ENCODE results near the gene FAM78B.

The FAM78B gene

DNA sequence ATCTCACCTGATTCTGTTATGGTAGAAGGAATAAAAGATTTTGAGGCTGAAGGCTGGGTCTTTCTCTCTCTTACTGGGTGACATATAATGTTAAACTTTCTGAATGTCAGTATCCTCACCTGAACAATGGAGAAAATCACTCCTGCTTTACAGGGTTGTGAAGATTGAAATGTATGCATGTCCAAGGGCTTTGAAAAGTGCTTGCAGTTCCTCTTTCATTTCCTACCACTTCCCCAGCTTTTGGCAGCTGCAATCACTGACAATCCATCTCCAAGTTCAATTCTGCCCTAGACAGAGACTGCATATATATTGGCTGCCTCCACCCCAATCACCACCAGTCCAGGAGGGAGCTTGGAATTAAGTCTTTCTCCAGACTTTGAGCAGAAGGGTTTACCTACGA is 39.8 kb downstream of the FAM78B start:
- no peaks in the 10 kb centered on the region for H3K27me3 ChIP-seq (ENCODE audit: control insufficient read depth in 1 of 2, insufficient read depth in 2 of 2, low read length in 2 of 2)
- no peak overlapping the region for H3K27ac ChIP-seq (ENCODE audit: low read depth, low read length)
- H3K9ac ChIP-seq (ENCODE audit: low read depth in 1 of 2, low read length in 2 of 2) = no peak overlapping the region
- no peaks in the 10 kb centered on the region for H3K4me1 ChIP-seq (ENCODE audit: control insufficient read depth in 1 of 2, insufficient read depth in 2 of 2, low read length in 2 of 2)
- no peak overlapping the region for H3K4me3 ChIP-seq (ENCODE audit: low read depth in 1 of 2, low read length in 2 of 2)
- no peaks in the 10 kb centered on the region for H3K9me3 ChIP-seq (ENCODE audit: control insufficient read depth in 1 of 2, low read length in 2 of 2)
- no peaks in the 10 kb centered on the region for H3K36me3 ChIP-seq (ENCODE audit: control insufficient read depth in 1 of 2, insufficient read depth in 2 of 2, low read length in 2 of 2)

DNA sequence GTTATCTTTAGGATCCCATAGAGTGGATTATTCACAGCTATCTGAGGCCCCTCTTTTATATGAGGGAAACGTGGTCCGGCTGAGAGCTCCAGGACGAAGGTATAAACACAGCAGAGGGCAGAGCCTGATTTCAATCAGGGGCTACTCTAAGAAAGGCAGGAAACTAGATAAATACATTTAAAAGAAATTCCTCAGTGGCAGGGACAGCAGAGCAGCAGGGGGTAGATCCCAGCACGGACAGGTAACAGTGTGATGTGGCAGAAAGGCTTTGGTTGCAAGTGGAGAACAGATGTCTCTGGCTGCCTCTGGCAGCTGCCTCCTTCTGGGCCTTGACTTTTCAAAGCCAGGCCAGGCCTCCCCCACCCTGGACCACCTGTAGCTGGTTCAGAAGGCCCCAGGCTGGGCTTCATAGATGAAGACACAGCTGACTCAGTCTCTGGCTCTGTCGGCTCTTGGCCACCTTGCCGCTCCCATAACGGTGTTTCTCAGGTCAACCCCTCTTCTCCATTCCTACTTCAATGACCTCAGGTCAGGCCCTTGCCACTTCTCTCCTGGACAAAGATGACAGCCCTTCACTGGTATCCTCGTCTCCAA is 43.8 kb downstream of the FAM78B start:
- no peaks in the 10 kb centered on the region for H3K27me3 ChIP-seq (ENCODE audit: control insufficient read depth in 1 of 2, insufficient read depth in 2 of 2, low read length in 2 of 2)
- no peak overlapping the region for H3K27ac ChIP-seq (ENCODE audit: low read depth, low read length)
- no peak overlapping the region for H3K9ac ChIP-seq (ENCODE audit: low read depth in 1 of 2, low read length in 2 of 2)
- H3K9me3 ChIP-seq (ENCODE audit: control insufficient read depth in 1 of 2, low read length in 2 of 2) = no peaks in the 10 kb centered on the region
- no peak overlapping the region for H3K4me3 ChIP-seq (ENCODE audit: low read depth in 1 of 2, low read length in 2 of 2)
- H3K4me1 ChIP-seq (ENCODE audit: control insufficient read depth in 1 of 2, insufficient read depth in 2 of 2, low read length in 2 of 2) = no peaks in the 10 kb centered on the region
- H3K36me3 ChIP-seq (ENCODE audit: control insufficient read depth in 1 of 2, insufficient read depth in 2 of 2, low read length in 2 of 2) = no peaks in the 10 kb centered on the region

DNA sequence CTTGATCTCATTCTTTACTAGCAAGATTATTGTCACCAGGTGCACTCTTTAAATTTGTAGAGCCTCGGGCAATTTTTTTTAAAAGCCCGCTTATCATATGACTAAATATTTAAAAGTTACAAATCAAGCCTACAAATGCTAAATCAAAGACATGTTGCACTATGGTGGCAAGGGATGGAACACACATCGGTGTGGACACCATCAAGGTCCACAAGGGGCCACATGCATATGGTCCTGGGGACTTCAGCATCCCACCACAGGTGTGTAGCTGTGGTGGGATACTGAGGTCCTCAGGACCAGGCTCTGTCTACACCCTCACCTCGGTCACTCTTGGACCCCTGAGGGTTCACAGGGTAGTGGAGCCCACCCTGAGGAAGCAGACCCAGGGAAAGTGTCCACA is 45.8 kb downstream of the FAM78B start:
- Histone ChIP-seq H3K9me3 (ENCODE audit: control insufficient read depth in 1 of 2, low read length in 2 of 2) (no peaks in the 10 kb centered on the region), H3K27me3 (ENCODE audit: control insufficient read depth in 1 of 2, insufficient read depth in 2 of 2, low read length in 2 of 2) (no peaks in the 10 kb centered on the region), H3K4me3 (ENCODE audit: low read depth in 1 of 2, low read length in 2 of 2) (no peak overlapping the region), H3K36me3 (ENCODE audit: control insufficient read depth in 1 of 2, insufficient read depth in 2 of 2, low read length in 2 of 2) (no peaks in the 10 kb centered on the region), H3K4me1 (ENCODE audit: control insufficient read depth in 1 of 2, insufficient read depth in 2 of 2, low read length in 2 of 2) (no peaks in the 10 kb centered on the region), H3K9ac (ENCODE audit: low read depth in 1 of 2, low read length in 2 of 2) (no peak overlapping the region), H3K27ac (ENCODE audit: low read depth, low read length) (no peak overlapping the region)

DNA sequence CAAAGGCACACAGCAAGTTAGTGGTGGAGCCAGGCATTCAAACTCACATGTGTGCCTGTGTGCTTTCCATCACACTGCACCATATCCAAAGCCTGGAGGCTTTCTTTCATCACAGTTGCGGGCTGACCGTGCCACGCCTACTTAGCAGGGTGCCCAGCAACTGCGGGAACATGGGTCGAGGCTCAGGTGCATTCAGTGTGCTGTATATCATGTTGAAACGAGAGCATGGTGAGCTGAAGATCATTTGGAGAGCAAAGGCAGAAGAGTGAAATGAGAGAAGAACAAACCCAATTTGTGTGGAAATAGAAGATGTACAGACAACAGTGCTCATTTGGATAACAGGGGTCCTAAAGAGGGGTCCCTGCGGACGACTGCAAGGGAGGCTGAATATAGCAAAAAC is 46.5 kb downstream of the FAM78B start:
- Histone ChIP-seq H3K9me3 (ENCODE audit: control insufficient read depth in 1 of 2, low read length in 2 of 2) (no peaks in the 10 kb centered on the region), H3K4me1 (ENCODE audit: control insufficient read depth in 1 of 2, insufficient read depth in 2 of 2, low read length in 2 of 2) (no peaks in the 10 kb centered on the region), H3K27ac (ENCODE audit: low read depth, low read length) (no peak overlapping the region), H3K9ac (ENCODE audit: low read depth in 1 of 2, low read length in 2 of 2) (no peak overlapping the region), H3K27me3 (ENCODE audit: control insufficient read depth in 1 of 2, insufficient read depth in 2 of 2, low read length in 2 of 2) (no peaks in the 10 kb centered on the region), H3K36me3 (ENCODE audit: control insufficient read depth in 1 of 2, insufficient read depth in 2 of 2, low read length in 2 of 2) (no peaks in the 10 kb centered on the region), H3K4me3 (ENCODE audit: low read depth in 1 of 2, low read length in 2 of 2) (no peak overlapping the region)

DNA sequence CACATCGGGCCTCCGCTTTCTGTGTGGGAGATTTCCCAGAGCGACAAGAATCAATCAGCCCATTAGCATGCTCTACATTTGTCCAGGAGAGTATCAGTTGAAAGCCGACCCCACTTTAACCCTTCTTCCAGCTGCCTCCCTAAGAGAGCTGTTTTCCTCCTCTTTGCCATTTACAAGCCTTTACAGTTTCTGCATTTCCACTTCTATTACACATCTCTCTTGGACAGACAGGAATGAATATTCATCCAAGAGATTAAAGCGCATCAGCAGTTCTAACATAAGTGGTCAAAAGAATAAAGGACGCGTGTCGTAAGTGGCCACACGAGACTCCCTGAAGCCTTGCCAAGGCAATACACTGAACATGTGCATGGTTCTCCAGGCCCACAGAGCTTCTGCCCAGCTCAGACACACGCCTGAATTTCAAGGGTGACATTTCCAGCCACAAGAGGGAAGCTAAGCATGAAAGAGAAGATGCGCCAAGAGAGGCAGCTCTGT is 47.3 kb downstream of the FAM78B start:
- Histone ChIP-seq H3K27me3 (ENCODE audit: control insufficient read depth in 1 of 2, insufficient read depth in 2 of 2, low read length in 2 of 2) (no peaks in the 10 kb centered on the region), H3K9me3 (ENCODE audit: control insufficient read depth in 1 of 2, low read length in 2 of 2) (no peaks in the 10 kb centered on the region), H3K4me3 (ENCODE audit: low read depth in 1 of 2, low read length in 2 of 2) (no peak overlapping the region), H3K36me3 (ENCODE audit: control insufficient read depth in 1 of 2, insufficient read depth in 2 of 2, low read length in 2 of 2) (no peaks in the 10 kb centered on the region), H3K27ac (ENCODE audit: low read depth, low read length) (no peak overlapping the region), H3K9ac (ENCODE audit: low read depth in 1 of 2, low read length in 2 of 2) (no peak overlapping the region), H3K4me1 (ENCODE audit: control insufficient read depth in 1 of 2, insufficient read depth in 2 of 2, low read length in 2 of 2) (no peaks in the 10 kb centered on the region)

DNA sequence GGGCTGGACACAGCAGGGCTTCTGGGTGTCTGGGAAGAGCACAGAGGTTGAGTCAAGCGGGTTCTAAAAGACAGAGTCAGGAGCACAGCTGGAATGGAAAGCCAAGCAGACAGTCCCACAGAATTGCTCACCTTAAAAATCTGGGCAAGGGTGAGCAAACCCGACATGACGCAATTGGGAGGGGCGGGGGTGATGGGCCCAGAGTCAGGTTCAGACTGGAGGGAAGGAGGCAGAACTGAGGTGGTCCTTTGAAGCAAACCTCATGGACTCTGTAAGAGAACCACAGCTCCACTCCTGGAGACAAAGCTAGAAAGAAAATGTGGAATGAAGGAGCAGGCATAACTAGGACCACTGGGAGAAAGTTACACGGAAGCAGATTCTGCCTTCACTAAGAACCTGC is 49.0 kb downstream of the FAM78B start:
- Histone ChIP-seq H3K9ac (ENCODE audit: low read depth in 1 of 2, low read length in 2 of 2) (no peak overlapping the region), H3K4me1 (ENCODE audit: control insufficient read depth in 1 of 2, insufficient read depth in 2 of 2, low read length in 2 of 2) (no peaks in the 10 kb centered on the region), H3K4me3 (ENCODE audit: low read depth in 1 of 2, low read length in 2 of 2) (no peak overlapping the region), H3K36me3 (ENCODE audit: control insufficient read depth in 1 of 2, insufficient read depth in 2 of 2, low read length in 2 of 2) (no peaks in the 10 kb centered on the region), H3K27ac (ENCODE audit: low read depth, low read length) (no peak overlapping the region), H3K27me3 (ENCODE audit: control insufficient read depth in 1 of 2, insufficient read depth in 2 of 2, low read length in 2 of 2) (no peaks in the 10 kb centered on the region), H3K9me3 (ENCODE audit: control insufficient read depth in 1 of 2, low read length in 2 of 2) (no peaks in the 10 kb centered on the region)

DNA sequence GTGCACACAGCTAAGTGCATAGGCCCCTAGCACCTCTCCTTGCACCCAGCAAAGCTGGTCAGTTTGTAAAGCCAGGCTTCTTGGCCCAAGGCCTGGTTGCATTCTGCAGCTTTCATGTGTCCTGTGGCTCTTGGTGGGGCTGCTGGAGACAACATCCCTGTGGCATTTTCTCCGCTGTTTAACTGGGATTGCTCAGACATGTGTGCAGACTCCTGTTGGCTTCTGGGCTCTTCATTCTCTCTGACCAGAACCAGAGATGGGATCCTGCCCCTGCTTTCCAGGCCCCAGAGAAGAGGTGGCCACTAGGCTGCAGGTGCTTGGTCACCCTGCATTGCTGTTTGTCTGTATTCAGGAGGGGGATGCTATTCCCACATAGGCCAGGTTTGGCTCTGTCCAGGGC is 50.8 kb downstream of the FAM78B start:
- no peak overlapping the region for H3K4me3 ChIP-seq (ENCODE audit: low read depth in 1 of 2, low read length in 2 of 2)
- no peaks in the 10 kb centered on the region for H3K9me3 ChIP-seq (ENCODE audit: control insufficient read depth in 1 of 2, low read length in 2 of 2)
- no peaks in the 10 kb centered on the region for H3K4me1 ChIP-seq (ENCODE audit: control insufficient read depth in 1 of 2, insufficient read depth in 2 of 2, low read length in 2 of 2)
- no peak overlapping the region for H3K9ac ChIP-seq (ENCODE audit: low read depth in 1 of 2, low read length in 2 of 2)
- H3K27ac ChIP-seq (ENCODE audit: low read depth, low read length) = no peak overlapping the region
- H3K36me3 ChIP-seq (ENCODE audit: control insufficient read depth in 1 of 2, insufficient read depth in 2 of 2, low read length in 2 of 2) = no peaks in the 10 kb centered on the region
- no peaks in the 10 kb centered on the region for H3K27me3 ChIP-seq (ENCODE audit: control insufficient read depth in 1 of 2, insufficient read depth in 2 of 2, low read length in 2 of 2)

DNA sequence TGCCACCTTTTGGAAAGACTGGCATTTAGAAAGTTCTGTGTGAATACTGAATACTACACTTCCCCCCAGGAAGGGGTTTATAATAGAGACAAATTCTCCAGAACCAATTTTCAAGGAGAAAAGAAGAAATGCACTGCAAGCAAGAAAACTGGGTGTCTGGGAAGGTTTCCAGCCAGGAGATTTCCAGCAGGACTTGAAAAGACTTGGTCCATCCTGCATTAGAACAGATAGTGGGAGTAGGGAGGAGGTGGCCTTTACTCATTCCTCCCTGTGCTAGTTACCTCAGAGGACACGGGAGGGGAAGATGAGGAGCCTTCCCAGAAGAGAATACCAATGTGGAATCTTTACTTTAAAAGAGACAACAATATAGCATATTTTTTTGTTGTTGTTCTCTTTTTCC is 52.4 kb downstream of the FAM78B start:
- H3K4me1 ChIP-seq (ENCODE audit: control insufficient read depth in 1 of 2, insufficient read depth in 2 of 2, low read length in 2 of 2) = no peaks in the 10 kb centered on the region
- no peaks in the 10 kb centered on the region for H3K27me3 ChIP-seq (ENCODE audit: control insufficient read depth in 1 of 2, insufficient read depth in 2 of 2, low read length in 2 of 2)
- no peaks in the 10 kb centered on the region for H3K36me3 ChIP-seq (ENCODE audit: control insufficient read depth in 1 of 2, insufficient read depth in 2 of 2, low read length in 2 of 2)
- no peak overlapping the region for H3K27ac ChIP-seq (ENCODE audit: low read depth, low read length)
- no peak overlapping the region for H3K4me3 ChIP-seq (ENCODE audit: low read depth in 1 of 2, low read length in 2 of 2)
- H3K9me3 ChIP-seq (ENCODE audit: control insufficient read depth in 1 of 2, low read length in 2 of 2) = no peaks in the 10 kb centered on the region
- H3K9ac ChIP-seq (ENCODE audit: low read depth in 1 of 2, low read length in 2 of 2) = no peak overlapping the region

DNA sequence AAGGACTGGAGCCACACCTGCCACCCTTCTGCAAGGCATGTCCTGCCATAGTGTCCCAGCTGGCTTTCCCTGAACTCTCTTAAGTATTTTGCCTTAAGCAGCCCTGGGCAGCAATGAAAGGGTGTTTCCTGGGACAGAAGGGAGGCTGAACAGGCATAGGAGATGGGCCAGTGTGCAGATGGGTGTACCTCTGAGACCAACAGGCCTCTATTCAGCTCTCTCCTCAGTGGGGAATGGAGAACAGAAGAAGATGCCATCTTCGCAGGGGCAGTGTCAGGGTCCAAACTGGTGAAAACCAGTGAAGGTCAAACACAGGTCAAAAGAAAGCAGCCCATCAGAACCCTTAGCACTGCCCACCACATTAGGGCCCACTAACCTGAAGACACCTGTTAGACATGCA is 53.2 kb downstream of the FAM78B start:
- no peaks in the 10 kb centered on the region for H3K4me1 ChIP-seq (ENCODE audit: control insufficient read depth in 1 of 2, insufficient read depth in 2 of 2, low read length in 2 of 2)
- H3K27me3 ChIP-seq (ENCODE audit: control insufficient read depth in 1 of 2, insufficient read depth in 2 of 2, low read length in 2 of 2) = no peaks in the 10 kb centered on the region
- H3K9me3 ChIP-seq (ENCODE audit: control insufficient read depth in 1 of 2, low read length in 2 of 2) = no peaks in the 10 kb centered on the region
- H3K36me3 ChIP-seq (ENCODE audit: control insufficient read depth in 1 of 2, insufficient read depth in 2 of 2, low read length in 2 of 2) = no peaks in the 10 kb centered on the region
- no peak overlapping the region for H3K27ac ChIP-seq (ENCODE audit: low read depth, low read length)
- no peak overlapping the region for H3K4me3 ChIP-seq (ENCODE audit: low read depth in 1 of 2, low read length in 2 of 2)
- H3K9ac ChIP-seq (ENCODE audit: low read depth in 1 of 2, low read length in 2 of 2) = no peak overlapping the region

DNA sequence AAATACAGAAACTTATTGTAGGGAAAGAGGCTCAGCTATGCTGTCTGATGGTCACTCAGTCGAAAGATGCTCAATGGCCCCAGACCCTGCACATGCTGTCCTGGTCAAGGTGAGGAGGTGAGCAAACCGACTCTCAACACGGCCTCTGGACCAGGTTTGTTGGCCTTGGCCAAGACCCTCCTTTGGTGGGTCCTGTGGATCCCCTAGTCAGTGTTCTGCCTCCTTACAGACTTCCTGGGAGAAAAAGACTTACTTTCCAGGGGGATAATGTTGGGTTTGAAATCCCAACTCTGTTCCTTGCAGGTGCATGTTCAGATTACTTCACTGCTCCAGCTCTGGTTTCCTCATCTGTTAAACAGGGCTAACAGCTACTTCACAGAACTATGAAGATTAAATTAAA is 53.8 kb downstream of the FAM78B start:
- H3K27ac ChIP-seq (ENCODE audit: low read depth, low read length) = no peak overlapping the region
- no peaks in the 10 kb centered on the region for H3K9me3 ChIP-seq (ENCODE audit: control insufficient read depth in 1 of 2, low read length in 2 of 2)
- no peaks in the 10 kb centered on the region for H3K4me1 ChIP-seq (ENCODE audit: control insufficient read depth in 1 of 2, insufficient read depth in 2 of 2, low read length in 2 of 2)
- no peaks in the 10 kb centered on the region for H3K36me3 ChIP-seq (ENCODE audit: control insufficient read depth in 1 of 2, insufficient read depth in 2 of 2, low read length in 2 of 2)
- no peak overlapping the region for H3K4me3 ChIP-seq (ENCODE audit: low read depth in 1 of 2, low read length in 2 of 2)
- no peaks in the 10 kb centered on the region for H3K27me3 ChIP-seq (ENCODE audit: control insufficient read depth in 1 of 2, insufficient read depth in 2 of 2, low read length in 2 of 2)
- no peak overlapping the region for H3K9ac ChIP-seq (ENCODE audit: low read depth in 1 of 2, low read length in 2 of 2)

DNA sequence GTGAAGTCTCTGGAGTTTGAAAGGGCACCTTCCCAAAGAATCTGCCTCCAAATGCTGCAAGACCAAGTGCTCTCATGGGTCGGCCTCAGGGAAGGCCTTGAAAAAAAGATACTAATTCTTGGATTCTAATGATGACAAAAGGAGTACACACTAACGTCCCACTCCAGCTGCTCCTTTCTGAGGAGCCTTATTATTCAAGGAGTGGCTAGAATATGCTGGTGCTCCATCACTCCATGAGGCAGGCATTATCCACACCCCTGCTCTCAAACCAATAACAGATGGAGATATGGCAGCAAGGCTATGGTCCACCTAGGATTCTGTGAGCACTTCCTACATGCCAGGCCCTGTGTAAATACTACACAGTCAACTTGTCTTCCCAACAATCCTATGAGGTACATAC is 54.4 kb downstream of the FAM78B start:
- Histone ChIP-seq H3K9ac (ENCODE audit: low read depth in 1 of 2, low read length in 2 of 2) (no peak overlapping the region), H3K4me1 (ENCODE audit: control insufficient read depth in 1 of 2, insufficient read depth in 2 of 2, low read length in 2 of 2) (no peaks in the 10 kb centered on the region), H3K27ac (ENCODE audit: low read depth, low read length) (no peak overlapping the region), H3K9me3 (ENCODE audit: control insufficient read depth in 1 of 2, low read length in 2 of 2) (no peaks in the 10 kb centered on the region), H3K4me3 (ENCODE audit: low read depth in 1 of 2, low read length in 2 of 2) (no peak overlapping the region), H3K27me3 (ENCODE audit: control insufficient read depth in 1 of 2, insufficient read depth in 2 of 2, low read length in 2 of 2) (no peaks in the 10 kb centered on the region), H3K36me3 (ENCODE audit: control insufficient read depth in 1 of 2, insufficient read depth in 2 of 2, low read length in 2 of 2) (no peaks in the 10 kb centered on the region)

All from duodenal mucosa (tissue), 2 donors.